ENCODE results near the gene TP73.

DNA sequence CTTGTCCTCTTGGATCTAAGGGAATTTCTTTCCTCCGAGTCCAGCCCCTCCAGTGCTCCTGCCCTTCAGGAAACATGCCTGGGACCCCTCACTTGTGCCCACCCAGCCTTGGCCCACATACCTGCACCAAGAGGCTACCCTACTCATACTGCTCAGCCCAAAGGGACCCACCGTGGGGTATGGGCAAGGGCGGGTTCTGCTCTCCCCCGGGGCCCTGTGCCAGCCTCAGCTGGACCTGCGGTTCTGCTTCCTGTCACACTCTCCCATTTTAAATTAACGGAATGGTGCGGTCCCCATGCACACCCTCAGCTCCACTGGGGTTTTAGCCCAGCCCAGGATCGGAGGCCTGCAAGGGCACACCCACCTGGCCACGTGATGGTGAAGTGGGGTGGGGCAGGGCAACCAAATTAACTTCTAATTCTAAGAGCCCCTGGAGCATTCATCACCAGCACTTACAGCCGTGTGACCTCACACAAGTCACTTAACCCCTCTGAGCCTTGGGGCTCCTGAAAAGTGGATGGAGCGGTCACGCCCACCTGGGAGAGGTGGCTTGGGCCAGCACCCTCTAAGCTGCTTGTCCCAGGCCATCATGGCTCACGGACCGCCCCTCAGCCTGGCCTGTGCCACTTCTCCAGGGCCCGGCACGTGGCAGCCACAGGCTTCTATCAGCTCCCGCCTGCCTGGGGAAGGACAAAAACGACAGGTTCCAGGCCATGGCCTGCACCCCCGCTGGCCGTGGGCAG lies 28.3 kb downstream of the TP73 start:
- TF ChIP-seq CTCF (IDR thresholded peaks at IDR 0.05) (no peak), POLR2A (IDR thresholded peaks at IDR 0.05) (no peak)
